Panc1 (cell line): ENCODE data around the gene MACF1. TPM values are rescaled to one million over a fixed set of nuclear protein-coding genes. Genes with fewer than 3 reads are reported as not detected.

Source experiments
- ATAC-seq: fragments of 200-7000 bp; cut with Tn5 transposase; 2 replicates; pipeline ENCODE4 v1.9.1; 2020; ENCODE audit warnings: mild to moderate bottlenecking, moderate library complexity
- BruUV-seq: library from RNA; stranded (reverse); fragments of 400-500 nt; replicated peaks from 2 replicates; lab custom pipeline; 2021; lab: Mats Ljungman, UMichigan
- CTCF ChIA-PET: fragments of 300-600 bp; sonication (Branson Sonifier 250); formaldehyde crosslinking; loops from one replicate; lab custom pipeline; 2022; ENCODE audit warnings: antibody characterized with exemption; lab: Charles Lee
- POLR2A ChIA-PET: fragments of 300-600 bp; sonication (Branson Sonifier 250); formaldehyde crosslinking; loops from one replicate; lab custom pipeline; 2022; ENCODE audit warnings: antibody characterized with exemption; lab: Charles Lee
- DNase-seq: peaks from one replicate; pipeline ENCODE4 v3.0.0-alpha.2; 2010; ENCODE audit warnings: low read depth, low spot score
- H3K27ac ChIP-seq: 2 replicates; pipeline ENCODE4 v1.5.1; 2011; ENCODE audit warnings: mild to moderate bottlenecking, low read length, inconsistent platforms
- H3K27me3 ChIP-seq: fragments of 200-500 bp; sonication (Bioruptor generic); 2 replicates; pipeline ENCODE4 v1.6.0; 2014; ENCODE audit warnings: low read length, inconsistent platforms; ENCODE audit not compliant: control insufficient read depth, insufficient read depth
- H3K36me3 ChIP-seq: fragments of 200-500 bp; sonication (Bioruptor generic); 2 replicates; pipeline ENCODE4 v1.5.1; 2014; ENCODE audit warnings: inconsistent platforms, mild to moderate bottlenecking, low read length, moderate library complexity; ENCODE audit not compliant: control insufficient read depth, insufficient read depth
- H3K4me1 ChIP-seq: 2 replicates; pipeline ENCODE4 v1.5.1; 2011; ENCODE audit warnings: inconsistent platforms, mild to moderate bottlenecking, low read length, moderate library complexity; ENCODE audit not compliant: control insufficient read depth, insufficient read depth
- H3K4me3 ChIP-seq, 2 experiments: 2 replicates each; pipeline ENCODE4 v1.5.1; 2011 to 2012; ENCODE audit warnings: low read depth in 2 of 2, low read length in 2 of 2, mild to moderate bottlenecking in 2 of 2, inconsistent platforms in 1 of 2, moderate library complexity in 1 of 2
- H3K9me3 ChIP-seq: fragments of 200-500 bp; sonication (Bioruptor generic); 2 replicates; pipeline ENCODE4 v1.5.1; 2014; ENCODE audit warnings: low read depth, mild to moderate bottlenecking, inconsistent platforms, low read length, moderate library complexity; ENCODE audit not compliant: control insufficient read depth, insufficient read depth
- CTCF ChIP-seq: fragments of 450-650 bp; IDR thresholded peaks from 2 replicates; pipeline ENCODE4 v1.5.1; 2017; ENCODE audit warnings: mild to moderate bottlenecking
- POLR2AphosphoS5 ChIP-seq: IDR thresholded peaks from 2 replicates; pipeline ENCODE4 v1.6.1; 2012; ENCODE audit warnings: mild to moderate bottlenecking, low read depth, low read length, moderate library complexity
- REST ChIP-seq, 2 experiments: IDR thresholded peaks; 2 replicates each; pipeline ENCODE4 v1.6.1; 2011 to 2012; ENCODE audit warnings: low read depth in 2 of 2, control low read depth in 1 of 2, low read length in 1 of 2, mild to moderate bottlenecking in 1 of 2, moderate library complexity in 1 of 2; ENCODE audit not compliant: insufficient read depth in 1 of 2
- SIN3A ChIP-seq: IDR thresholded peaks from 2 replicates; pipeline ENCODE4 v1.6.1; 2012; ENCODE audit warnings: low read depth, mild to moderate bottlenecking, low read length, moderate library complexity, borderline replicate concordance; ENCODE audit not compliant: insufficient read depth
- TCF7L2 ChIP-seq: IDR thresholded peaks from 2 replicates; pipeline ENCODE4 v1.6.1; 2011; ENCODE audit warnings: mild to moderate bottlenecking, low read depth, low read length, inconsistent platforms
- in situ Hi-C: cut with HindIII; loops from 2 replicates; pipeline ENCODE4 v1.10.0; 2016; ENCODE audit warnings: low sequenced_read_pairs, low pct_unique_long_range_greater_than_20kb
- intact Hi-C: fragments of 100-400 bp; cut with micrococcal nuclease; formaldehyde crosslinking; loops from one replicate; pipeline ENCODE4 v1.10.0; 2022; ENCODE audit not compliant: unreplicated experiment
- total RNA-seq: library from RNA; stranded (reverse); gene quantifications from one replicate; pipeline ENCODE4 v1.2.1, GENCODE V29; 2021; ENCODE audit not compliant: unreplicated experiment

Gene MACF1
- total RNA-seq, 1 experiment from 2014 or later = 413 TPM

GRCh38 chr1:39378377-39378776, 173.9 kb downstream of the MACF1 start:
- DNase-seq = no peak
- TF ChIP-seq CTCF (peak; percentile 78), TCF7L2 (no peak), POLR2AphosphoS5 (no peak), SIN3A (no peak), REST (IDR thresholded peaks at IDR 0.05; ENCODE audit: insufficient read depth in 1 of 2, low read depth in 2 of 2, low read length in 1 of 2) (no peak)
- H3K9me3 ChIP-seq = no peaks in the 10 kb centered on the region
- POLR2A ChIA-PET = interaction anchor here (0.6 to 0.7 kb wide), 2 partner anchors 10 to 623 kb away, joined by 3 read pairs; no protein-coding TSS in a partner anchor
- H3K36me3 ChIP-seq = peaks cover 31% of the 10 kb centered on the region
- no peaks in the 10 kb centered on the region for H3K4me1 ChIP-seq
- H3K4me3 ChIP-seq = no peak overlapping the region
- intact Hi-C loops (no loop called here), in situ Hi-C loops (no loop called here)
- ATAC-seq = peak; percentile 82; the same call in 1 of the 2 replicates
- no peaks in the 10 kb centered on the region for H3K27me3 ChIP-seq
- no peak overlapping the region for H3K27ac ChIP-seq
- CTCF ChIA-PET = interaction anchor here (0.5 to 1.3 kb wide), 4 partner anchors 13 to 282 kb away, joined by 3 to 4 read pairs (median 3); no protein-coding TSS in a partner anchor
- no TSS peak for BruUV-seq

- Histone ChIP-seq H3K4me3 (no peak overlapping the region), H3K4me1 (no peaks in the 10 kb centered on the region), H3K27me3 (no peaks in the 10 kb centered on the region), H3K9me3 (no peaks in the 10 kb centered on the region), H3K36me3 (peaks cover 30% of the 10 kb centered on the region), H3K27ac (no peak overlapping the region)
- no peak for ATAC-seq
- ChIA-PET CTCF (interaction anchor here (0.6 to 1.3 kb wide), 2 partner anchors 281 to 283 kb away, joined by 3 to 4 read pairs; no protein-coding TSS in a partner anchor), POLR2A (no interaction called here)
- TF ChIP-seq TCF7L2 = no peak
- no peak for TF ChIP-seq POLR2AphosphoS5
- no peak for TF ChIP-seq REST (IDR thresholded peaks at IDR 0.05; ENCODE audit: insufficient read depth in 1 of 2, low read depth in 2 of 2, low read length in 1 of 2)
- no peak for TF ChIP-seq CTCF
- no peak for TF ChIP-seq SIN3A
- BruUV-seq = no TSS peak
- DNase-seq = no peak
- in situ Hi-C loops = no loop called here
- intact Hi-C loops = no loop called here
Measured at GRCh38 chr1:39379187-39379586, 174.7 kb downstream of the MACF1 start.
